Muscle layer of duodenum (tissue), 2 donors: ENCODE data around the gene TBC1D12.
A peak's percentile ranks its signal among the peaks of the same experiment; 100 is the strongest.

Experiments
- H3K27ac ChIP-seq: one replicate; pipeline ENCODE4 v1.7.0; 2013; ENCODE audit warnings: mild to moderate bottlenecking, low read length
- H3K27me3 ChIP-seq: one replicate; pipeline ENCODE4 v1.7.0; 2013; ENCODE audit warnings: low read depth, mild to moderate bottlenecking, control low read depth, low read length
- H3K36me3 ChIP-seq, 2 donors: one replicate each; pipeline ENCODE4 v1.7.0; 2013; ENCODE audit warnings: low read length in 2 of 2, control low read depth in 1 of 2, mild to moderate bottlenecking in 1 of 2; ENCODE audit not compliant: insufficient read depth in 2 of 2, control insufficient read depth in 1 of 2
- H3K4me1 ChIP-seq, 2 donors: one replicate each; pipeline ENCODE4 v1.7.0; 2013; ENCODE audit warnings: low read length in 2 of 2, mild to moderate bottlenecking in 2 of 2, control low read depth in 1 of 2, moderate library complexity in 1 of 2; ENCODE audit not compliant: insufficient read depth in 2 of 2, control insufficient read depth in 1 of 2
- H3K4me3 ChIP-seq, 2 donors: one replicate each; pipeline ENCODE4 v1.7.0; 2013; ENCODE audit warnings: low read length in 2 of 2, low read depth in 1 of 2, mild to moderate bottlenecking in 1 of 2
- H3K9me3 ChIP-seq, 2 donors: one replicate each; pipeline ENCODE4 v1.7.0; 2013; ENCODE audit warnings: low read length in 2 of 2, control low read depth in 1 of 2, mild to moderate bottlenecking in 1 of 2; ENCODE audit not compliant: control insufficient read depth in 1 of 2
- donor health status: healthy.

TBC1D12 gene

DNA sequence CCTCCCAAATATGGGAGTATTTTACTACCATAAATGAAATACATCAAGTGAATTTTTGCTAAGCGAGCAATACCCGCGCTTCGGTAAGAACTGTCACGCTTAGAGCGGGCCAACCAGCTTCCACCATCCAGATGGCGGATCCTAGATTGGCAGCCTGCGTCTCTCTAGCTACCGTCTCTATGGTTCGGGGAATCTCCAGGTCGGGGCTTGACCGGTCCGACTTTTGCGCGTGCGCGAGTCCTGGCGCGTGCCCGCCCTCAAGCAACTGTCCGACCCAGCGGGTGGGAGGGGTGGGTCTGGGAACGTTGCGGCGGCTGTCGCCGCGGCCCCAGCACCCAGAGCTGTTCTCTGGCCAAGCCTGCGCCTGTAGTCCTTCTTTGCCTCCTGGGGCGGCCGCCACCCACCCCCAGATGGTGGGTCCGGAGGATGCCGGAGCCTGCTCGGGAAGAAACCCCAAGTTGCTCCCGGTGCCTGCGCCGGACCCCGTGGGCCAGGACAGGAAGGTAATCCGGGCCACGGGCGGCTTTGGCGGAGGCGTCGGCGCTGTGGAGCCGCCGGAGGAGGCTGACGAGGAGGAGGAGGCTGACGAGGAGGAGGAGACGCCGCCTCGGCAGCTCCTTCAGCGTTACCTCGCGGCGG is at the start of gene TBC1D12:
Gene TBC1D12 (plus strand): TSS at position 338 of the 639 bp plus-strand sequence. CDS start 73 bp downstream, at position 411.
- Histone ChIP-seq H3K36me3 (no peaks in the 10 kb centered on the region), H3K27ac (peak within 1 kb of the TSS; percentile 82), H3K9me3 (no peaks in the 10 kb centered on the region), H3K27me3 (no peaks in the 10 kb centered on the region), H3K4me1 (peaks cover 0 to 10% of the 10 kb centered on the region in 2 donors), H3K4me3 (peak within 1 kb of the TSS; percentile 89 to 94)

- Histone ChIP-seq H3K4me1 (no peaks in the 10 kb centered on the region), H3K4me3 (no peak overlapping the region), H3K27ac (no peak overlapping the region), H3K9me3 (no peaks in the 10 kb centered on the region), H3K27me3 (no peaks in the 10 kb centered on the region), H3K36me3 (peaks cover 41 to 43% of the 10 kb centered on the region in 2 donors)
Observed at GRCh38 chr10:94353336-94353735, 49.0 kb upstream of the TBC1D12 start.

- Histone ChIP-seq H3K4me1 (no peaks in the 10 kb centered on the region), H3K36me3 (peaks cover 28 to 30% of the 10 kb centered on the region in 2 donors), H3K27me3 (no peaks in the 10 kb centered on the region), H3K27ac (no peak overlapping the region), H3K4me3 (no peak overlapping the region), H3K9me3 (no peaks in the 10 kb centered on the region)
Observed at GRCh38 chr10:94355841-94356240, 46.5 kb upstream of the TBC1D12 start.

GRCh38 chr10:94357193-94357592 is 45.1 kb upstream of the TBC1D12 start:
- Histone ChIP-seq H3K4me3 (no peak overlapping the region), H3K9me3 (no peaks in the 10 kb centered on the region), H3K27ac (no peak overlapping the region), H3K36me3 (peaks cover 20 to 25% of the 10 kb centered on the region in 2 donors), H3K27me3 (no peaks in the 10 kb centered on the region), H3K4me1 (peaks cover 6 to 12% of the 10 kb centered on the region in 2 donors)

- Histone ChIP-seq H3K4me3 (no peak overlapping the region), H3K36me3 (peaks cover 20 to 24% of the 10 kb centered on the region in 2 donors), H3K4me1 (peaks cover 6 to 13% of the 10 kb centered on the region in 2 donors), H3K27ac (no peak overlapping the region), H3K9me3 (no peaks in the 10 kb centered on the region), H3K27me3 (no peaks in the 10 kb centered on the region)
Observed at GRCh38 chr10:94358480-94358879, 43.9 kb upstream of the TBC1D12 start.

GRCh38 chr10:94361171-94361794 is 41.1 kb upstream of the TBC1D12 start:
- peaks cover 8 to 16% of the 10 kb centered on the region in 2 donors for H3K36me3 ChIP-seq
- H3K27me3 ChIP-seq, result no peaks in the 10 kb centered on the region
- H3K27ac ChIP-seq, result no peak overlapping the region
- H3K4me1 ChIP-seq, result peaks cover 6 to 13% of the 10 kb centered on the region in 2 donors
- H3K4me3 ChIP-seq, result peak overlapping the region; percentile 69 to 95
- H3K9me3 ChIP-seq, result no peaks in the 10 kb centered on the region

DNA sequence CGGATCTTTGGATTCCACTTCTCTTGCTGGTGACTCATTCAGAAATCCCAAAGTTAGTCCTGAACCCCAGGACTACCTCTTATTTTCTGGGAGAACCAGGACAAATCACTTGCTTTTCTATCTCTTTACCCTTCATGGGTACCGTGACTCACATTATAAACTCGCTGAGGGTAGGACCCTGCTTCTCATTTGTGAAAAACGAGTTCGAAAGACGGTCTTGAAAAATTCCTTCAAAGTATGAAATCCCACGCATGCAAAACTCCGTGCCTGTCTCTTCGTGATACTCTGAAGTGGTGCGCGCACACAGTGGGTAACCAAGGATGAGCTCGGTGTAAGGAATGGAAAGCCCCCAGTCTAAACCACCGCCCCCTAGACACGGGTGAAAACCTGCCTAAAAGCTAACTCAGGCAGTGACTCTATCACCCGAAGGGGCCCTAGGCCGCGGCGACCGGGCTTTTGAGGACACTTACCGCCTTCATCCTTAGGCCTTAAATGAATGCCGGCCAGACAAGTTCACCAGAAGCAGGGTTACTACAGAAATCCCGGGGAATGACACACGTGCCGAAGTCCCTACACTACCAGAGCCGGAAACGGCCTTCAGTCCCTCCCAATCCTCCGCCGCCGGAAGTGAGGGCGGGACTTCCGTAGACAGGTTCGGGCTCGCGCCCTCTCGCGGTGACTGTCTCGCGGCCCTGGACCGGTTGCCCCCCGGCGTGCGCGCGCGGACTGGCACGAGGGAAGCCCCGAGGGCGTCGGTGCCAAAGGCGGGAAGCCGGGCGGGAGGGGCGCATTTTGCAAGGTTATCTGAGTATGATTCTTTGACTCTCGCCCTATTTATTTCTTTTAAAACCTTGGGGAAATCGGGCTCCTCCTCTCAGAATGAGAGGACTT is 39.7 kb upstream of the TBC1D12 start, which contains the start of gene NOC3L:
Gene NOC3L (minus strand): TSS at position 580 of the 891 bp plus-strand sequence. CDS start 101 bp downstream, at position 479.
- Histone ChIP-seq H3K9me3 (no peaks in the 10 kb centered on the region), H3K27ac (peak within 1 kb of the TSS; percentile 87), H3K4me3 (peak within 1 kb of the TSS; percentile 69 to 95), H3K27me3 (no peaks in the 10 kb centered on the region), H3K36me3 (peaks cover 0 to 7% of the 10 kb centered on the region in 2 donors), H3K4me1 (peaks cover 6 to 13% of the 10 kb centered on the region in 2 donors)

- Histone ChIP-seq H3K27me3 (no peaks in the 10 kb centered on the region), H3K9me3 (no peaks in the 10 kb centered on the region), H3K4me1 (peaks cover 6 to 13% of the 10 kb centered on the region in 2 donors), H3K36me3 (peaks cover 0 to 4% of the 10 kb centered on the region in 2 donors), H3K27ac (no peak overlapping the region), H3K4me3 (peak overlapping the region; percentile 69 to 95)
Observed at GRCh38 chr10:94363251-94363565, 39.1 kb upstream of the TBC1D12 start.

- Histone ChIP-seq H3K36me3 (peaks cover 0 to 3% of the 10 kb centered on the region in 2 donors), H3K27me3 (no peaks in the 10 kb centered on the region), H3K4me1 (peaks cover 6 to 13% of the 10 kb centered on the region in 2 donors), H3K4me3 (no peak overlapping the region), H3K9me3 (no peaks in the 10 kb centered on the region), H3K27ac (no peak overlapping the region)
Observed at GRCh38 chr10:94364482-94364881, 37.9 kb upstream of the TBC1D12 start.

- H3K4me1 ChIP-seq, result peaks cover 2 to 9% of the 10 kb centered on the region in 2 donors
- no peak overlapping the region for H3K27ac ChIP-seq
- peaks cover 0 to 3% of the 10 kb centered on the region in 2 donors for H3K36me3 ChIP-seq
Observed at GRCh38 chr10:94366382-94366781, 36.0 kb upstream of the TBC1D12 start.

GRCh38 chr10:94370501-94370900 is 31.8 kb upstream of the TBC1D12 start:
- H3K9me3 ChIP-seq, result no peaks in the 10 kb centered on the region
- H3K4me3 ChIP-seq, result no peak overlapping the region
- H3K27me3 ChIP-seq, result no peaks in the 10 kb centered on the region
- no peak overlapping the region for H3K27ac ChIP-seq
- H3K36me3 ChIP-seq, result no peaks in the 10 kb centered on the region
- H3K4me1 ChIP-seq, result no peaks in the 10 kb centered on the region

More at GRCh38 chr10:94366382-94366781, 36.0 kb upstream of the TBC1D12 start:
- no peaks in the 10 kb centered on the region for H3K9me3 ChIP-seq
- H3K27me3 ChIP-seq, result no peaks in the 10 kb centered on the region
- no peak overlapping the region for H3K4me3 ChIP-seq
